Stimulated activated naive CD8-positive, alpha-beta T cell treated with anti-CD3 and anti-CD28 coated beads, Interleukin-15, Interleukin-2, amounts not matched to agents 100 ng/mL and 50 ng/mL, for 24 hours (primary cell): ENCODE data around the gene ACTR10.
A peak's percentile ranks its signal among the peaks of the same experiment; 100 is the strongest.

Experiments used
- H3K27ac Mint-ChIP-seq: one replicate; pipeline ENCODE4 v1.8.0; 2021; ENCODE audit warnings: mild to moderate bottlenecking, mixed read lengths
- H3K27me3 Mint-ChIP-seq: one replicate; pipeline ENCODE4 v1.8.0; 2021; ENCODE audit warnings: mixed read lengths
- H3K36me3 Mint-ChIP-seq: one replicate; pipeline ENCODE4 v1.8.0; 2021; ENCODE audit warnings: low read depth, mixed read lengths
- H3K4me1 Mint-ChIP-seq: one replicate; pipeline ENCODE4 v1.8.0; 2021; ENCODE audit warnings: low read depth, mixed read lengths
- H3K4me3 Mint-ChIP-seq: one replicate; pipeline ENCODE4 v1.8.0; 2021; ENCODE audit warnings: mild to moderate bottlenecking, mixed read lengths
- H3K9me3 Mint-ChIP-seq: one replicate; pipeline ENCODE4 v1.8.0; 2021; ENCODE audit warnings: mixed read lengths

The ACTR10 gene

GRCh38 chr14:58199726-58200479, at the start of gene ACTR10:
ACTR10 (plus strand) TSS chr14:58200149; CDS start chr14:58200218, 69 bp downstream.
- peaks cover 32% of the 10 kb centered on the region for H3K4me1 Mint-ChIP-seq
- H3K27me3 Mint-ChIP-seq = no peaks in the 10 kb centered on the region
- H3K36me3 Mint-ChIP-seq = peaks cover 18% of the 10 kb centered on the region
- peak within 1 kb of the TSS; percentile 94 for H3K4me3 Mint-ChIP-seq
- H3K9me3 Mint-ChIP-seq = no peaks in the 10 kb centered on the region
- peak within 1 kb of the TSS; percentile 88 for H3K27ac Mint-ChIP-seq

- no peaks in the 10 kb centered on the region for H3K36me3 Mint-ChIP-seq
- H3K9me3 Mint-ChIP-seq = no peaks in the 10 kb centered on the region
- H3K27ac Mint-ChIP-seq = no peak overlapping the region
- H3K4me1 Mint-ChIP-seq = peaks cover 8% of the 10 kb centered on the region
- no peak overlapping the region for H3K4me3 Mint-ChIP-seq
- peaks cover 68% of the 10 kb centered on the region for H3K27me3 Mint-ChIP-seq
These were observed 49.6 kb upstream of the ACTR10 start for GRCh38 chr14:58150243-58150805.

GRCh38 chr14:58151133-58152013, 48.6 kb upstream of the ACTR10 start:
- Mint-ChIP-seq H3K27me3 (peaks cover 64% of the 10 kb centered on the region), H3K27ac (no peak overlapping the region), H3K36me3 (no peaks in the 10 kb centered on the region), H3K4me1 (peaks cover 8% of the 10 kb centered on the region), H3K4me3 (peak overlapping the region; percentile 65), H3K9me3 (no peaks in the 10 kb centered on the region)

GRCh38 chr14:58152014-58152857, 47.7 kb upstream of the ACTR10 start, which contains the start of gene ARMH4:
ARMH4 (minus strand) TSS chr14:58152213; CDS start chr14:58139358, 12,855 bp downstream.
- H3K9me3 Mint-ChIP-seq = no peaks in the 10 kb centered on the region
- no peak within 1 kb of the TSS for H3K27ac Mint-ChIP-seq
- H3K36me3 Mint-ChIP-seq = no peaks in the 10 kb centered on the region
- H3K4me3 Mint-ChIP-seq = peak within 1 kb of the TSS; percentile 76
- H3K27me3 Mint-ChIP-seq = peaks cover 62% of the 10 kb centered on the region
- peaks cover 8% of the 10 kb centered on the region for H3K4me1 Mint-ChIP-seq

GRCh38 chr14:58160561-58160960, 39.4 kb upstream of the ACTR10 start:
- Mint-ChIP-seq H3K27ac (no peak overlapping the region), H3K36me3 (no peaks in the 10 kb centered on the region), H3K27me3 (peaks cover 23% of the 10 kb centered on the region), H3K4me1 (no peaks in the 10 kb centered on the region), H3K9me3 (no peaks in the 10 kb centered on the region), H3K4me3 (no peak overlapping the region)

DNA sequence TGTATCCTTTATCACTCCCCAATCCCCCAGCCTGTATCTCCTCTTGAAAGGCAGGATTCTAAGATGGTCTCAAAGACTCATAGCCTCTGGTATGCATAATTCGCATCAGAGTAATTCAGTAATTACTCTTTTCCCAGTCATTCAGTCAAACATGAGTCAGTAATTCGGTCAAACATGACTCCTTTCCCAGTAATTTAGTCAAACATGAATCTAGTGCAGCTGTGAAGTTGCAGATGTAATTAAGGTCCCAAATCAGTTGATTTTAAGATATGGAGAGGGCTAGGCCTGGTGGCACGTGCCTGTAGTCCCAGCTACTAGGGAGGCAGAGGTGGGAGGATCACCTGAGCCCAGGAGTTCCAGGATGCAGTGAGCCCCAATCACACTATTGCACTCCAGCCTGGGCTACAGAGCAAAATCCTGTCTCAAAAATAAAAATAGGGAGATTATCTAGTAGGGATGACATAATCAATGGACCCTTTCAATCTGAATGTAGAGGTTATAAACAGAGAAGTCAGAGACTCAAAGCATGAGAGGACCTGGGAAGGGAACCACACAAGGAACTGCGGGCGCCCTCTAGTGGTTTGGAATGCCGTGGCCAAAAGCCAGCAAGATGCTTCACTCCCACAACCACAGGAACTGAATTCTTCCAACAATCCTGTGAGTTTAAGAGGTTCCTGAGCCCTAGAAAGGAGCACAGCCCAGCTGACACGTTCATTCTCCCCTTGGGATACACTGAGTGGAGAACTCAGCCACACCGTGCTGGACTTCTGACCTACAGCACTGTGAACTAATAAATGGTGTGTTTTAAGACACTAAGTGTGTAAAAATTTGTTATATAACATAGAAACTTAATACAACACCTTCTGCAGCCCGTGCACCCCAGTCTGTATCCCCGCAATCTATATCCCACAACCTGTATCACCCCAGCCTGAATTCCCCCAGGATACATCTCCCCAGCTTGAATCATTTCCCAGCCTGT, 33.7 kb upstream of the ACTR10 start:
- Mint-ChIP-seq H3K9me3 (no peaks in the 10 kb centered on the region), H3K36me3 (no peaks in the 10 kb centered on the region), H3K27me3 (peaks cover 18% of the 10 kb centered on the region), H3K4me1 (no peaks in the 10 kb centered on the region), H3K4me3 (no peak overlapping the region), H3K27ac (no peak overlapping the region)

GRCh38 chr14:58167057-58167456, 32.9 kb upstream of the ACTR10 start:
- Mint-ChIP-seq H3K27ac (no peak overlapping the region), H3K9me3 (no peaks in the 10 kb centered on the region), H3K4me1 (no peaks in the 10 kb centered on the region), H3K27me3 (peaks cover 23% of the 10 kb centered on the region), H3K36me3 (no peaks in the 10 kb centered on the region), H3K4me3 (no peak overlapping the region)

DNA sequence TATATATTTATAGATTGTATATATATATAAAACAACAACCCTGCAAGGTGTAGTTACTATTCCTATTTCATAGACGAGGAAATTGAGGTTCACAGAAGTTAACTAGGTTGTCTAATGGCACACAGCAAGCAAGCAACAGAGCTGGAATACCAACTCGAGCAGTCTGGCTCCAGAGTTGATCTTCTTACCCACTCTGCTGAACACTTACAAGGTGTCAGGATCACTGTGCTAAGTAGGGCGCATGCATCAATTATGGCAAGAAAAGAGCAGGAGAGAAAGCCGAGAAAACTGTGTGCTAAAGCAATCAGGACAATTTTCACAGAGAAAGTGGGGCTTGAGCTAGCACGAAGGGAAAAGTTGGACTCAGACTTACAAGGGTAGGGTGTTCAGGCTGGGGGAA, 32.1 kb upstream of the ACTR10 start:
- Mint-ChIP-seq H3K4me1 (no peaks in the 10 kb centered on the region), H3K27me3 (peaks cover 23% of the 10 kb centered on the region), H3K4me3 (no peak overlapping the region), H3K27ac (no peak overlapping the region), H3K36me3 (no peaks in the 10 kb centered on the region), H3K9me3 (no peaks in the 10 kb centered on the region)

- Mint-ChIP-seq H3K9me3 (no peaks in the 10 kb centered on the region), H3K27me3 (peaks cover 33% of the 10 kb centered on the region), H3K36me3 (no peaks in the 10 kb centered on the region), H3K4me1 (no peaks in the 10 kb centered on the region), H3K4me3 (no peak overlapping the region), H3K27ac (no peak overlapping the region)
These were observed 28.9 kb upstream of the ACTR10 start for GRCh38 chr14:58171090-58171489.

- Mint-ChIP-seq H3K4me1 (no peaks in the 10 kb centered on the region), H3K27me3 (peaks cover 15% of the 10 kb centered on the region), H3K27ac (no peak overlapping the region), H3K9me3 (no peaks in the 10 kb centered on the region), H3K4me3 (no peak overlapping the region), H3K36me3 (no peaks in the 10 kb centered on the region)
These were observed 22.8 kb upstream of the ACTR10 start for GRCh38 chr14:58177125-58177524.

GRCh38 chr14:58189176-58189575, 10.8 kb upstream of the ACTR10 start:
- Mint-ChIP-seq H3K36me3 (no peaks in the 10 kb centered on the region), H3K4me3 (no peak overlapping the region), H3K4me1 (no peaks in the 10 kb centered on the region), H3K27me3 (peaks cover 11% of the 10 kb centered on the region), H3K9me3 (no peaks in the 10 kb centered on the region), H3K27ac (no peak overlapping the region)

GRCh38 chr14:58191763-58192601, 8.0 kb upstream of the ACTR10 start:
- Mint-ChIP-seq H3K27ac (no peak overlapping the region), H3K9me3 (no peaks in the 10 kb centered on the region), H3K4me1 (no peaks in the 10 kb centered on the region), H3K36me3 (no peaks in the 10 kb centered on the region), H3K4me3 (no peak overlapping the region), H3K27me3 (peaks cover 3% of the 10 kb centered on the region)

DNA sequence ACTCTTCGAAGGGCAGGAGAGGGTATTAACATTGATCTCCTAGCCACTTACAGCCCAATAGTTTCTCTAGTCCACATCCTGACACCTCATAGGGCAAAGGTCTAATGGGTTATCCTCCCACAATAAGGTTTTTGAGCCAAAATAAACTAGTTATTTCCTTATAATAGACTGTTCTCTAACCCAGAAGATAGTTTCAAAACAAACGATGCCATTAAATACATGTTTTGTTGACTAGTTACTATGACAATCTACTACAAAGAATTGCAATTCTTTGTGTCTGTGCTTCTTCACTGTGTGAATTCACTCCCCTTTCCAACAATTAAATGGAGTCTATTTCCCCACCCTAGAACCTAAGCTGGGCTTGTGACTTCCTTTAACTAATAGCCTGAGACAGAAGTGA, 6.4 kb upstream of the ACTR10 start:
- no peaks in the 10 kb centered on the region for H3K9me3 Mint-ChIP-seq
- H3K36me3 Mint-ChIP-seq = no peaks in the 10 kb centered on the region
- H3K27ac Mint-ChIP-seq = no peak overlapping the region
- peaks cover 6% of the 10 kb centered on the region for H3K4me1 Mint-ChIP-seq
- H3K27me3 Mint-ChIP-seq = no peaks in the 10 kb centered on the region
- H3K4me3 Mint-ChIP-seq = no peak overlapping the region
